Muscle layer of duodenum (tissue), 2 donors: ENCODE results near the gene CALY.

Experiments used
- H3K27ac ChIP-seq: one replicate; pipeline ENCODE4 v1.7.0; 2013; ENCODE audit warnings: mild to moderate bottlenecking, low read length
- H3K27me3 ChIP-seq: one replicate; pipeline ENCODE4 v1.7.0; 2013; ENCODE audit warnings: low read depth, mild to moderate bottlenecking, control low read depth, low read length
- H3K36me3 ChIP-seq, 2 donors: one replicate each; pipeline ENCODE4 v1.7.0; 2013; ENCODE audit warnings: low read length in 2 of 2, control low read depth in 1 of 2, mild to moderate bottlenecking in 1 of 2; ENCODE audit not compliant: insufficient read depth in 2 of 2, control insufficient read depth in 1 of 2
- H3K4me1 ChIP-seq, 2 donors: one replicate each; pipeline ENCODE4 v1.7.0; 2013; ENCODE audit warnings: low read length in 2 of 2, mild to moderate bottlenecking in 2 of 2, control low read depth in 1 of 2, moderate library complexity in 1 of 2; ENCODE audit not compliant: insufficient read depth in 2 of 2, control insufficient read depth in 1 of 2
- H3K4me3 ChIP-seq, 2 donors: one replicate each; pipeline ENCODE4 v1.7.0; 2013; ENCODE audit warnings: low read length in 2 of 2, low read depth in 1 of 2, mild to moderate bottlenecking in 1 of 2
- H3K9me3 ChIP-seq, 2 donors: one replicate each; pipeline ENCODE4 v1.7.0; 2013; ENCODE audit warnings: low read length in 2 of 2, control low read depth in 1 of 2, mild to moderate bottlenecking in 1 of 2; ENCODE audit not compliant: control insufficient read depth in 1 of 2
- donor health status: healthy.

The CALY gene

GRCh38 chr10:133356549-133357284, 20.0 kb upstream of the CALY start:
- Histone ChIP-seq H3K4me3 (peak overlapping the region; percentile 21 to 64), H3K27me3 (no peaks in the 10 kb centered on the region), H3K27ac (no peak overlapping the region), H3K9me3 (no peaks in the 10 kb centered on the region), H3K4me1 (peaks cover 0 to 18% of the 10 kb centered on the region in 2 donors), H3K36me3 (peaks cover 0 to 5% of the 10 kb centered on the region in 2 donors)

GRCh38 chr10:133355991-133356390, 19.3 kb upstream of the CALY start:
- Histone ChIP-seq H3K9me3 (no peaks in the 10 kb centered on the region), H3K4me3 (no peak overlapping the region), H3K27me3 (no peaks in the 10 kb centered on the region), H3K4me1 (peaks cover 0 to 18% of the 10 kb centered on the region in 2 donors), H3K27ac (no peak overlapping the region), H3K36me3 (no peaks in the 10 kb centered on the region)

GRCh38 chr10:133355266-133355665, 18.6 kb upstream of the CALY start:
- H3K27ac ChIP-seq = no peak overlapping the region
- H3K27me3 ChIP-seq = no peaks in the 10 kb centered on the region
- H3K4me3 ChIP-seq = no peak overlapping the region
- H3K9me3 ChIP-seq = no peaks in the 10 kb centered on the region
- peaks cover 0 to 18% of the 10 kb centered on the region in 2 donors for H3K4me1 ChIP-seq
- no peaks in the 10 kb centered on the region for H3K36me3 ChIP-seq

GRCh38 chr10:133354672-133355240, 18.1 kb upstream of the CALY start:
- Histone ChIP-seq H3K27me3 (no peaks in the 10 kb centered on the region), H3K9me3 (no peaks in the 10 kb centered on the region), H3K4me3 (no peak overlapping the region), H3K4me1 (peaks cover 0 to 18% of the 10 kb centered on the region in 2 donors), H3K27ac (no peak overlapping the region), H3K36me3 (no peaks in the 10 kb centered on the region)

GRCh38 chr10:133353988-133354605, 17.4 kb upstream of the CALY start:
- Histone ChIP-seq H3K27ac (no peak overlapping the region), H3K4me1 (peaks cover 0 to 18% of the 10 kb centered on the region in 2 donors), H3K27me3 (no peaks in the 10 kb centered on the region), H3K36me3 (no peaks in the 10 kb centered on the region), H3K9me3 (no peaks in the 10 kb centered on the region), H3K4me3 (no peak overlapping the region)

- Histone ChIP-seq H3K36me3 (no peaks in the 10 kb centered on the region), H3K4me3 (no peak overlapping the region), H3K27me3 (no peaks in the 10 kb centered on the region), H3K4me1 (peaks cover 0 to 18% of the 10 kb centered on the region in 2 donors), H3K9me3 (no peaks in the 10 kb centered on the region), H3K27ac (no peak overlapping the region)
Measured at GRCh38 chr10:133353202-133353959, 16.7 kb upstream of the CALY start.

- H3K4me3 ChIP-seq = no peak overlapping the region
- no peaks in the 10 kb centered on the region for H3K36me3 ChIP-seq
- no peak overlapping the region for H3K27ac ChIP-seq
- H3K27me3 ChIP-seq = no peaks in the 10 kb centered on the region
- H3K9me3 ChIP-seq = no peaks in the 10 kb centered on the region
- H3K4me1 ChIP-seq = peaks cover 0 to 12% of the 10 kb centered on the region in 2 donors
Measured at GRCh38 chr10:133351408-133352318, 15.0 kb upstream of the CALY start.

- no peak overlapping the region for H3K27ac ChIP-seq
- H3K36me3 ChIP-seq = no peaks in the 10 kb centered on the region
- H3K4me1 ChIP-seq = peaks cover 0 to 5% of the 10 kb centered on the region in 2 donors
- H3K27me3 ChIP-seq = no peaks in the 10 kb centered on the region
- H3K4me3 ChIP-seq = no peak overlapping the region
- H3K9me3 ChIP-seq = no peaks in the 10 kb centered on the region
Measured at GRCh38 chr10:133350950-133351329, 14.2 kb upstream of the CALY start.

GRCh38 chr10:133350283-133350949, 13.7 kb upstream of the CALY start:
- no peaks in the 10 kb centered on the region for H3K9me3 ChIP-seq
- no peak overlapping the region for H3K4me3 ChIP-seq
- H3K4me1 ChIP-seq = peaks cover 0 to 5% of the 10 kb centered on the region in 2 donors
- no peaks in the 10 kb centered on the region for H3K36me3 ChIP-seq
- H3K27ac ChIP-seq = no peak overlapping the region
- H3K27me3 ChIP-seq = no peaks in the 10 kb centered on the region

GRCh38 chr10:133349577-133350011, 12.9 kb upstream of the CALY start:
- no peaks in the 10 kb centered on the region for H3K9me3 ChIP-seq
- no peaks in the 10 kb centered on the region for H3K36me3 ChIP-seq
- no peaks in the 10 kb centered on the region for H3K27me3 ChIP-seq
- H3K27ac ChIP-seq = no peak overlapping the region
- peaks cover 0 to 5% of the 10 kb centered on the region in 2 donors for H3K4me1 ChIP-seq
- H3K4me3 ChIP-seq = no peak overlapping the region
